Testis (tissue), 3 donors: ENCODE data around the gene ZMIZ1. TPM values are rescaled to one million over a fixed set of nuclear protein-coding genes. Genes with fewer than 3 reads are reported as not detected.

ENCODE experiments used
- DNase-seq: peaks from one replicate; pipeline ENCODE4 v3.0.0-alpha.2; 2019
- H3K27ac ChIP-seq, 2 donors: fragments of 200-600 bp; sonication (generic); one replicate each; pipeline ENCODE4 v1.5.1; 2019
- H3K27me3 ChIP-seq: fragments of 200-600 bp; sonication (generic); one replicate; pipeline ENCODE4 v1.5.1; 2019
- H3K36me3 ChIP-seq: fragments of 200-600 bp; sonication (generic); one replicate; pipeline ENCODE4 v1.5.1; 2017; ENCODE audit warnings: low read depth; ENCODE audit errors: missing control alignments
- H3K4me1 ChIP-seq: fragments of 200-600 bp; sonication (generic); one replicate; pipeline ENCODE4 v1.5.1; 2019
- H3K4me3 ChIP-seq, 2 donors: fragments of 200-600 bp; sonication (generic); one replicate each; pipeline ENCODE4 v1.5.1; 2017 to 2019
- H3K9me3 ChIP-seq: fragments of 200-600 bp; sonication (generic); one replicate; pipeline ENCODE4 v1.5.1; 2017
- CTCF ChIP-seq, 3 experiments: fragments of 450-650 bp in 2 of 3; fragments of 200-600 bp in 1 of 3; sonication (generic) in 1 of 3; IDR thresholded peaks; one replicate each; pipeline ENCODE4 v1.5.1; 2016 to 2019; ENCODE audit warnings: antibody characterized with exemption in 3 of 3, mild to moderate bottlenecking in 2 of 3, moderate library complexity in 1 of 3
- POLR2A ChIP-seq: fragments of 450-650 bp; IDR thresholded peaks from one replicate; pipeline ENCODE4 v1.6.1; 2017; ENCODE audit warnings: antibody characterized with exemption, mild to moderate bottlenecking, moderate library complexity
- WGBS, 2 donors: methylation state at CpG; one replicate each; pipeline ENCODE4 v1.1.5; 2018; 5-methylcytosine and 5-hydroxymethylcytosine counted together
- intact Hi-C: fragments of 100-400 bp; cut with DNase I; formaldehyde crosslinking; loops from one replicate; pipeline ENCODE4 v1.15.1; 2023; ENCODE audit warnings: low total_unique reads
- polyA plus RNA-seq: library from polyadenylated mRNA; stranded (reverse); fragments of 350-450 nt; fragmentation: Illumina TruSeq; extraction: RNeasy Lipid Tissue Mini Kit (QIAGEN cat#74804); gene quantifications from one replicate; pipeline ENCODE4 v1.2.3, GENCODE V29; 2014; ENCODE audit warnings: low read depth, low replicate concordance; ENCODE audit not compliant: insufficient read depth
- total RNA-seq, 2 donors: library from RNA; depleted of rRNA; stranded (reverse); fragments of >200 nt; gene quantifications; one replicate each; pipeline ENCODE4 v1.2.3, GENCODE V29; 2016

Gene ZMIZ1
- total and polyA plus RNA-seq, 3 donors from 2014 or later = 15.2 to 22.0 (median 18.8) TPM

- Histone ChIP-seq H3K27ac (no peak overlapping the region), H3K4me3 (no peak overlapping the region), H3K4me1 (peaks cover 28% of the 10 kb centered on the region), H3K27me3 (no peaks in the 10 kb centered on the region), H3K36me3 (no peaks in the 10 kb centered on the region), H3K9me3 (no peaks in the 10 kb centered on the region)
- intact Hi-C loops = no loop called here
- no peak for DNase-seq
- no peak for TF ChIP-seq CTCF (IDR thresholded peaks at IDR 0.05)
- TF ChIP-seq POLR2A = no peak
- WGBS, 2 donors = 90 to 93% methylated on average over 18 to 20 of the region's 20 CpGs
Measured at GRCh38 chr10:79249186-79250121, 180.7 kb downstream of the ZMIZ1 start.

GRCh38 chr10:79250259-79250658, 181.5 kb downstream of the ZMIZ1 start:
- H3K36me3 ChIP-seq = no peaks in the 10 kb centered on the region
- H3K9me3 ChIP-seq = no peaks in the 10 kb centered on the region
- TF ChIP-seq CTCF (IDR thresholded peaks at IDR 0.05) (no peak), POLR2A (no peak)
- H3K27ac ChIP-seq = no peak overlapping the region
- intact Hi-C loops = no loop called here
- no peak for DNase-seq
- no peak overlapping the region for H3K4me3 ChIP-seq
- H3K27me3 ChIP-seq = no peaks in the 10 kb centered on the region
- WGBS, 2 donors = 91% methylated on average over 5 of the region's 5 CpGs; no CpG with 5 or more reads in 1 of the 2 donors
- H3K4me1 ChIP-seq = peaks cover 25% of the 10 kb centered on the region

- Histone ChIP-seq H3K9me3 (no peaks in the 10 kb centered on the region), H3K4me3 (no peak overlapping the region), H3K4me1 (peaks cover 3% of the 10 kb centered on the region), H3K27me3 (no peaks in the 10 kb centered on the region), H3K36me3 (no peaks in the 10 kb centered on the region), H3K27ac (no peak overlapping the region)
- TF ChIP-seq POLR2A = no peak
- TF ChIP-seq CTCF (IDR thresholded peaks at IDR 0.05) = no peak
- 86 to 94% methylated on average over 5 of the region's 5 CpGs for WGBS, 2 donors
- intact Hi-C loops = no loop called here
- DNase-seq = no peak
Measured at GRCh38 chr10:79252450-79252849, 183.7 kb downstream of the ZMIZ1 start.

- Histone ChIP-seq H3K4me3 (no peak overlapping the region), H3K27ac (no peak overlapping the region), H3K9me3 (no peaks in the 10 kb centered on the region), H3K36me3 (no peaks in the 10 kb centered on the region), H3K27me3 (no peaks in the 10 kb centered on the region), H3K4me1 (no peaks in the 10 kb centered on the region)
- no peak for TF ChIP-seq CTCF (IDR thresholded peaks at IDR 0.05)
- DNase-seq = no peak
- intact Hi-C loops = no loop called here
- 85 to 91% methylated on average over 4 of the region's 4 CpGs for WGBS, 2 donors
Measured at GRCh38 chr10:79252971-79253370, 184.2 kb downstream of the ZMIZ1 start.
